HEK293T (cell line): Measurements from ENCODE around the gene RASA2.

Experiments used
- CTCF ChIA-PET: fragments of 350-600 bp; formaldehyde crosslinking; extraction: SDS; loops from one replicate; lab custom pipeline; 2021; ENCODE audit warnings: antibody characterized with exemption, inconsistent platforms; lab: Yijun Ruan, JAX
- POLR2A ChIA-PET: fragments of 350-600 bp; formaldehyde crosslinking; extraction: SDS; loops from one replicate; lab custom pipeline; 2020; ENCODE audit warnings: antibody characterized with exemption, inconsistent platforms; lab: Yijun Ruan, JAX
- DNase-seq: peaks from one replicate; pipeline ENCODE4 v3.0.0; 2012; ENCODE audit warnings: mixed read lengths; ENCODE audit errors: extremely low spot score
- ARNT ChIP-seq: fragments of 450-650 bp; IDR thresholded peaks from 2 replicates; pipeline ENCODE4 v1.6.1; 2017; ENCODE audit warnings: mild to moderate bottlenecking
- BHLHE40 ChIP-seq: fragments of 450-650 bp; IDR thresholded peaks from 2 replicates; pipeline ENCODE4 v1.6.1; 2016; ENCODE audit warnings: mild to moderate bottlenecking, moderate library complexity, borderline replicate concordance
- CTBP1 ChIP-seq: fragments of 450-650 bp; IDR thresholded peaks from 2 replicates; pipeline ENCODE4 v1.6.1; 2016; ENCODE audit warnings: borderline replicate concordance
- ELF4 ChIP-seq: fragments of 450-650 bp; IDR thresholded peaks from 2 replicates; pipeline ENCODE4 v1.6.1; 2017; ENCODE audit warnings: antibody characterized with exemption
- FOXA1 ChIP-seq: fragments of 450-650 bp; IDR thresholded peaks from 2 replicates; pipeline ENCODE4 v1.6.1; 2016; ENCODE audit warnings: mild to moderate bottlenecking
- FOXK2 ChIP-seq: fragments of 450-650 bp; IDR thresholded peaks from 2 replicates; pipeline ENCODE4 v1.6.1; 2016; ENCODE audit warnings: mild to moderate bottlenecking
- FOXM1 ChIP-seq: fragments of 450-650 bp; IDR thresholded peaks from 2 replicates; pipeline ENCODE4 v1.6.1; 2017; ENCODE audit warnings: mild to moderate bottlenecking, borderline replicate concordance
- HDGF ChIP-seq: fragments of 450-650 bp; IDR thresholded peaks from 2 replicates; pipeline ENCODE4 v1.6.1; 2017; ENCODE audit warnings: antibody characterized with exemption, borderline replicate concordance
- L3MBTL2 ChIP-seq: fragments of 450-650 bp; conservative IDR thresholded peaks from 2 replicates; pipeline ENCODE4 v1.6.1; 2016; ENCODE audit warnings: mild to moderate bottlenecking
- LEF1 ChIP-seq: fragments of 450-650 bp; IDR thresholded peaks from 2 replicates; pipeline ENCODE4 v1.6.1; 2017; ENCODE audit warnings: mild to moderate bottlenecking, borderline replicate concordance
- NFRKB ChIP-seq: fragments of 450-650 bp; IDR thresholded peaks from 2 replicates; pipeline ENCODE4 v1.6.1; 2016; ENCODE audit warnings: mild to moderate bottlenecking, moderate library complexity
- PKNOX1 ChIP-seq: fragments of 450-650 bp; IDR thresholded peaks from 2 replicates; pipeline ENCODE4 v1.6.1; 2016
- SP1 ChIP-seq: fragments of 450-650 bp; IDR thresholded peaks from 2 replicates; pipeline ENCODE4 v1.6.1; 2017
- SUZ12 ChIP-seq: fragments of 450-650 bp; IDR thresholded peaks from 2 replicates; pipeline ENCODE4 v1.6.1; 2016; ENCODE audit warnings: mild to moderate bottlenecking
- TARDBP ChIP-seq: fragments of 450-650 bp; IDR thresholded peaks from 2 replicates; pipeline ENCODE4 v1.6.1; 2016
- ZNF384 ChIP-seq: fragments of 450-650 bp; IDR thresholded peaks from 2 replicates; pipeline ENCODE4 v1.6.1; 2016

The RASA2 gene

GRCh38 chr3:141603473-141604035 lies 116.7 kb downstream of the RASA2 start:
- TF ChIP-seq LEF1 (no peak), L3MBTL2 (no peak), PKNOX1 (no peak), ELF4 (no peak)
- ChIA-PET CTCF (interaction anchor here (0.7 kb wide), 1 partner anchor 172 kb away, joined by 3 read pairs; no protein-coding TSS in a partner anchor), POLR2A (no interaction called here)
- DNase-seq: no peak

- CTCF ChIA-PET: no interaction called here
- POLR2A ChIA-PET: no interaction called here
- TF ChIP-seq CTBP1 (no peak), SUZ12 (no peak), LEF1 (no peak), TARDBP (no peak), HDGF (no peak), FOXA1 (no peak), NFRKB (no peak), ARNT (no peak), L3MBTL2 (no peak), FOXK2 (no peak), ZNF384 (no peak), SP1 (no peak), BHLHE40 (no peak), ELF4 (no peak), FOXM1 (no peak), PKNOX1 (no peak)
- no peak for DNase-seq
Observed at GRCh38 chr3:141605883-141606282, 119.1 kb downstream of the RASA2 start.

GRCh38 chr3:141608438-141608837 lies 121.6 kb downstream of the RASA2 start:
- CTCF ChIA-PET: no interaction called here
- TF ChIP-seq FOXM1 (no peak), SUZ12 (no peak), TARDBP (no peak), LEF1 (no peak), FOXA1 (no peak), ARNT (no peak), HDGF (no peak), ZNF384 (no peak), L3MBTL2 (no peak), BHLHE40 (no peak), ELF4 (no peak), SP1 (no peak), CTBP1 (no peak), FOXK2 (no peak), PKNOX1 (no peak), NFRKB (no peak)
- POLR2A ChIA-PET: no interaction called here
- no peak for DNase-seq

- POLR2A ChIA-PET: interaction anchor here (1.5 kb wide), 1 partner anchor 49 kb away, joined by 3 read pairs; no protein-coding TSS in a partner anchor
- CTCF ChIA-PET: interaction anchor here (0.6 kb wide), 2 partner anchors 68 to 151 kb away, joined by 3 to 4 read pairs; no protein-coding TSS in a partner anchor
- TF ChIP-seq TARDBP (no peak), SP1 (no peak), FOXK2 (no peak), ARNT (no peak), ZNF384 (no peak), CTBP1 (no peak), BHLHE40 (no peak), FOXA1 (no peak)
- no peak for DNase-seq
Observed at GRCh38 chr3:141610939-141611338, 124.1 kb downstream of the RASA2 start.

GRCh38 chr3:141618103-141618910 lies 131.5 kb downstream of the RASA2 start:
- no peak for DNase-seq
- CTCF ChIA-PET: no interaction called here
- no peak for TF ChIP-seq BHLHE40
- POLR2A ChIA-PET: no interaction called here

GRCh38 chr3:141618938-141619337 lies 132.1 kb downstream of the RASA2 start:
- DNase-seq: no peak
- no peak for TF ChIP-seq LEF1
- no peak for TF ChIP-seq PKNOX1
- no peak for TF ChIP-seq SP1
- no peak for TF ChIP-seq L3MBTL2
- TF ChIP-seq FOXA1: no peak
- no peak for TF ChIP-seq SUZ12
- TF ChIP-seq ELF4: no peak
- no peak for TF ChIP-seq HDGF
- no peak for TF ChIP-seq FOXK2
- no peak for TF ChIP-seq TARDBP
- no peak for TF ChIP-seq BHLHE40
- no peak for TF ChIP-seq NFRKB
- no peak for TF ChIP-seq ARNT
- TF ChIP-seq FOXM1: no peak
- no peak for TF ChIP-seq ZNF384
- TF ChIP-seq CTBP1: no peak
- ChIA-PET CTCF (interaction anchor here (0.6 kb wide), 1 partner anchor 113 kb away, joined by 3 read pairs; no protein-coding TSS in a partner anchor), POLR2A (no interaction called here)
